ENCODE data around the gene SLC9C1.

The SLC9C1 gene

GRCh38 chr3:112306825-112307224 is 12.8 kb upstream of the SLC9C1 start:
- DNase-seq (ENCODE audit: low read depth, low spot score), result no peak

- peak; percentile 26 for DNase-seq (ENCODE audit: low read depth, low spot score)
Measured at GRCh38 chr3:112304611-112305010, 10.6 kb upstream of the SLC9C1 start.

DNA sequence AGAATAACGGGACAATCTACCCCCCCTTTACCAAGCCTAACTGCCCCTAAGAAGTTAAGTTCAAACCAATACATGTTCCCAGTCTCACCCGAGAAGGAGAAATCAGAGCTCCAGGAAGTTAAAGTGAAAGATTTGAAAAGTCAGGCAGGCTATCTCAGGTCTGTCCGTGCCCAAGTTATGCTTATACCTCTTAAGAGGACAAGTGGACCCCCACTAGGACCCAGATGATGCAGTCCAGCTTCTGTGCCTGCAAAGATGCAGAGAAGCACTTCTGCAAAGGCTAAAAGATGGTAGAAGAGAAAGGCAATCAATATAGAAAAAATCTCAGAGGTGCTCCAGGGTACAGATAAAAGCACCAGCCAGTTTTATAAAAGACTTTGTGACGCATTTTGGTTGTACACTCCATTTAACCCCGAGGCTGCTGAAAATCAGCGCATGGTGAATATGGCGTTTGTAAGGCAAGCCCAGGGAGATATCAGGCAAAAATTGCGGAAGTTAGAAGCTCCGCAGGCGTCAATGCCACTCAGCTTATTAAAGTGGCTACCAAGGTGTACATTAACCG is 9.8 kb upstream of the SLC9C1 start:
- DNase-seq (ENCODE audit: low read depth, low spot score), result peak; percentile 29

DNA sequence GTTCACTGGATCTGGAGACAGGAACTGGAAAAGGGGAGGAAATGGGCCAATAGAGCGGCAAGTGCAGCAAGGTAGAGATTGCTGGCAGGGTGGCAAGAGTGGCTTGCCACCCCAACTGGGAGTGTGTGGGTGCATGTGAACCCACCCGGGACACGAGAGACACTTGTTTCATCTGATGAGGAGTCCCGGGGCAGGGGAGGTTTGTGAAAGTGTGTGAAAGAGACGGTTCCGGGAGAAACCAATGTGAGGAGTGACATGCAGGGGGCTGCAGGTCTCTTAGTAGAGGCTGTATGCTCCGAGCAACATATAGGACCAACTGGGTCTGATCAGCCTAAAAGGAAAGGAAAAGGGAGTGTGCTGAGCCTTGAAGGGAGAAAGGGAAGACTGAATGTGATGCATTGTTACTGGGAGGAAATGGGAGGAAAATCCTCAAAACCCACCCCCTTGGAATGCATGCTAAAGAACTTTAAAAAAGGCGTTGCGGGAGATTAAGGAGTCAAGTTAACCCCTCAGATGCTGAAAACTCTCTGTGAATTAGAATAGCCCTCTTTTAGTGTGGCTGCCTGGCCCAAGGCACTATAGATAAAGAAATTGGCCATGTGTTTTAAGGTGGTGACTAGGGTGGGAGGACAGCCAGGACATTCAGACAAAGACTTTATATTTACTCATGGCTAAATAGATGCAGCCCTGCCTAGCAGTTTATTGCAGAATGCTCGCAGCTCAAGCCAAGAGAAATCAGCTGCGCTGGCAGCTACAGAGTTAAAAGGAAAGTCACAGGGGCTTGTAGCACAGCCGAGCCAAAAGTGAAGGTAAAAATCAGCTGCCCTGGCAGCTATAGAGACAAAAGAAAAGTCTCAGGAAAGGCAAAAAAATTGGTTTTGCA is 9.1 kb upstream of the SLC9C1 start:
- peak; percentile 90 for DNase-seq (ENCODE audit: low read depth, low spot score)

DNA sequence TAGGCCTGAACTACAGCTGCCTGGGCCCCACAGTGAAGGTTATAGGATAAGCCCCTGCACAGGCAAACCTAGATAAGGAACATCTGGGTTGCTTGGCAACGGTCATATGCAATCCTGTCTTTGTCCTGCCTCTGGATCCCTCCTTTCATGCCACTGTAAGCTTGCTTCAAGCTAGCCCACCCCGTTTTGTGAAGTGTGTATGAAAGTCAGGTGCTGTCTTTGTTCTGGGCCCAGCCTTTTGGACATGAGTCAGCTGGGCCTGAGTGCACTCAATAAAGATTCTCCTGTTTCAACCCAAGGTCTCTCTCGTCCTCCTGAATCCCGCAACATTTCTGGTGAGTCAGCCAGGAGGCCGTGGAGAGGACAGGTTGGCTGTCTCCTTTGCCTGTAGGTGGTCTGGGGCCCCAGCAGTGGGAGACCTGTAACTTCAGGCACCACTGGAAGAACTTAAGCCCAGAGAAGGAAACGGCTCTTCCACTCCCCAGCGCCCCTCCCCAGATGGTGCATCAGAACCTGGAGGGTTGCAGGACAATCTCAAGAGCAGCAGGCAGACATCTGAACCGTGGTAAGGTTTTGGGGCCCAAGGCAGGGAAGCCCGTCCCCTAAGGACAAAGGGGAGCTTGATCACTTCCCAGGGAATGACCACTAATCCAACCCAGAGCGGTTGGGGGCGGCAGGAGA is 8.3 kb upstream of the SLC9C1 start:
- DNase-seq (ENCODE audit: low read depth, low spot score), result peak; percentile 47

DNA sequence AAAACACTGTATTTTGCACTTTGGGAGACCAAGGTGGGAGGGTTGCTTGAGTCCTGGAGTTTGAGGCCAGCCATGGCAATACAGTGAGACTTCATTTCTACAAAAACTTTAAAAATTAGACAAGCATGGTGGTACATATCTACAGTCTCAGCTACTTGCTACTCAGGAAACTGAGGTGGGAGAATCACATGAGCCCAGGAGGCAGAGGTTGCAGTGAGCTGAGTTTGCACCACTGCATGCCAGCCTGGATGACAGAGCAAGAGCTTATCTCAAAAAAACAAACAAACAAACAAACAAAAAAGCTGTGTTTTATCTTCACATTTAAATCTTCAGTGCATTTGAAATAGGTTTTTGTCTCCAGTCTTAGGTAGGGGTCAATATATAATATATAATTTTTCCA is 4.8 kb upstream of the SLC9C1 start:
- DNase-seq (ENCODE audit: low read depth, low spot score), result no peak

DNA sequence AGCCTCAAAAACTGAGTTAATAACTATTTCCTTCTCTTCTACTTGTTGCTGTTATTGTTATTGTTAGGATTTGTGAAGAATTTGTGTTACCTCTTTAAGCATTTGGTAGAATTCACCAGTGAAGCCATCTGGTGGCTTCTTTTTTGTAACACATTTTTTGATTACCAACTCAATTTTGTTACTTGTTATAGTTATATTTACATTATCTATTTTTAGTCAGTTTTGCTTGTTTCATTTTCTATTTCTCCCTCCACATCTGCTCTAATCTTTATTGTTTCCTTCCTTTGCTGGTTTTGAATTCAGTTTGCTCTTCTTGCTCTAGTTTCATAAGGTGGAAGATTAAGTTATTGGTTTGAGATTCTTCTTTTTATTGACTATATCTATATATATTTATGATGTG is 3.7 kb upstream of the SLC9C1 start:
- no peak for DNase-seq (ENCODE audit: low read depth, low spot score)

DNA sequence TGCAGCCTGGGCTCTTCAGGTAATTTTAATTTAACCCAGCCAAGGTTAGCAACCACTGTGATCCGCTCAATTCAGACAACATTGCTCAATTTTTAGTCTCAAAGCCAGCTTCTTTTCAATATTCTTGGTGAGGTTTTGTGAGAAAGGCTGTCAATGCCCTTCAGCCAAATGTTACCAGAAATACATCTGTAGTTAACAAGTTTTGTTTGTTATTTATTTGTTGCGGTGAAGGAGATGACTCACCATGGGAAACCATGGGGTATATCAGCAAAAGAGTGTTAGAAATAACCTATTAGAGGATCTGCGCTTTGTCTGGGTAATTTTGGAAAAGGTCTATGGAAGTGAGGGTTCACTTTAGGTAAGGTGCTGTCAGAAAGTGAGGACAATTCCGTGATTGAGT is 5.0 kb downstream of the SLC9C1 start:
- no peak for DNase-seq (ENCODE audit: low read depth, low spot score)

DNA sequence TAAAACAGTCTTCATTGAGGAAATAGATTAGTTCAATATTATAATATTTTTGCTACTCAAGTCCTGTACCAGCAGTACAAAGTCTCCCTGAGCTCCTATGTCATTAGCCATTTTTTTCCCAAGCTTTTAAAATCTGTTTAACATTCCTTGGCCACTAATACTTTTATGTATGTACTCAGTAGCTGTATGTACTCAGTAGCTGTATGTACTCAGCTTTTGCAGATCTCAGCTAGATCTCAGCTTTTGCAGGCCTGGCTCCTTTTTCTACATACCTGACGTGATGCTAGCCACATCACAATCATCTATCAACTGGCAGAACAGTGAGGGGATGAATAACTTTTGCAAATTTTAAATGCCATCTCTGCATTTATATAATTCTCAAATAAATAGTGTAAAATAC is 13.8 kb downstream of the SLC9C1 start:
- no peak for DNase-seq (ENCODE audit: low read depth, low spot score)

- no peak for DNase-seq (ENCODE audit: low read depth, low spot score)
Measured at GRCh38 chr3:112273536-112273935, 20.5 kb downstream of the SLC9C1 start.

DNA sequence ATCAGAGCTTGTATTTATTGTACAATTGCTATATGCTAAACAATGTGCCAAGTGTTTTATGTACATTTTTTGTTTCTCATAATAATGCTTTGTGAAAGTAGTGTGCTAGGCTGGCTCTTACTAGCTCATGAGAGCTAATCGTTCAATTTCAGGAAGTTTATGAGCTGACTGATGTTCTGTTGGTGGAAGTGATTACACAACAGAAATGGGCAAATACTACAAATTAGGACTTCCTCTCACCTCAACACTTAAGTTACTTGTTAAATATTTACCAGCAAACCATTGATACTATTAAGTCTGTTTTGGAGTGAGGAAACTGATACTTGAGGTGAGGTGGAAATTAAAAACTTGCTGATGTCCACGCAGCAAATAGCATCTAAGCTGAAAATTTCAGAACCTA is 32.3 kb downstream of the SLC9C1 start:
- no peak for DNase-seq (ENCODE audit: low read depth, low spot score)

DNA sequence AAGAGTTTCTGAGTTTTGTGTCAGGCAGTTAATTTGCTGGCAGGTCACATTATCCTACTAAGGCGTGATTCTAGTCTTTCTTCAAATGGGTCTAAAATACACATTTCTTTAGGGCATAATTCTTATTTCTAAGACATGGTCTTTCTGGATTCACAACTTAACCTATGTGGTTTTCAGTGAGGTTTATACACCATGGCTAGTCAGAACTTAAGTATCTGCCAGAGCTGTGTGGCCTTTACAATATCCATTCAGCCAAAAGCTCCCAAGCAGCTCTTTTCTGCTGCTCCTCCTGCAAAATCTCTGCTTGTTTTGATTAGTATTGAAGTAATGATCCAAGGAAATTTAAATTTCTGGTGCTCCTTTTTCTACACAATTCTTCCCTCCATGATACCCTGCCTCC is 33.5 kb downstream of the SLC9C1 start:
- DNase-seq (ENCODE audit: low read depth, low spot score), result no peak

DNA sequence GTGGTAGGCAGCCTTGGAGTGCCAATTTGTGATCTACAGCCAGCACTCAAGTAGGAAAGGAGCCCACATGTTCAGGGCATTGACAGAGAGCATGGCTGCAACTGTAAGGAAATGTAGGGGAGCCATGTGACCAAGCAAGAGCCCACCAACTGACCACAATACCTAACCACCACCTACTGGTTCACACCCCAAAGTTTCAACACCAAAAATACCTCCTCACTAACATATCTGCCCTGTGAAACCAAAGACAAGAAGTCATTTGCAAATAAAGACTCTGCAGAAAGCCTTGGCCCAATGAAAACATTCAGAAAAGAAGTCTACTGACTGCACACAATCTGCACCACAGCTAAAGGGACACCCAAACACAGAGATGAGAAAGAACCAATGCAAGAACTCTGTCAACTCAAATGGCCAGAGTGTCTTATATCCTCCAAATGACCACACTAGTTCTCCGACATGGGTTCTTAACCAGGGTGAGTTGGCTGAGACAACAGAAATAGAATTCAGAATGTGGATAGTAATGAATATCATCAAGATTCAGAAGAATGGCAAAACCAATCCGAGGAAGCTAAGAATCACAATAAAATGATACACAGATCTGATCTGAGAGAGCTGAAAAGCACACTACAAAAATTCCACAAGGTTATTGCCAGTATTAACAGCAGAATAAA is 40.6 kb downstream of the SLC9C1 start:
- DNase-seq (ENCODE audit: low read depth, low spot score), result no peak

GRCh38 chr3:112247900-112248299 is 46.1 kb downstream of the SLC9C1 start:
- no peak for DNase-seq (ENCODE audit: low read depth, low spot score)

- no peak for DNase-seq (ENCODE audit: low read depth, low spot score)
Measured at GRCh38 chr3:112247350-112247749, 46.7 kb downstream of the SLC9C1 start.

GRCh38 chr3:112233083-112233482 is 60.9 kb downstream of the SLC9C1 start:
- DNase-seq (ENCODE audit: low read depth, low spot score), result no peak

GRCh38 chr3:112231727-112232126 is 62.3 kb downstream of the SLC9C1 start:
- DNase-seq (ENCODE audit: low read depth, low spot score), result no peak

DNA sequence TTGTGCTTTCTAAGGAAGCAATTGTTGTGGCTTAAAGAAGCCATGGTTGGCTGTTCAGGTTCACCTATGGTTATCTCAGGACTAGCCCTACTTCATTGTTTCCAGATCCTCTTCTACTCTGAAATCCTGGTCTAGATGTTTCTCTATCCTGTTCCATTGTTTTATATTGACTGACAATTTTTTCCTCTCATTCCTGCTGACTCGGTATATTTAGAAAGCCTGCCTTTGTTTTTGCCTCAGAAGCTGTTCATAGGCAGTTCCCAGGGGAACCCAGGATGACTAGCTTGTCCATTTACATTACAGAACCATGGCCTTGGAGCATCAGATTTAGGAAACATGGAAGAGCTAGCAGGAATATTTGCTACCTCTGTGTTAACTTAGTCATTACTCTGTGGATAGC is 64.0 kb downstream of the SLC9C1 start:
- DNase-seq (ENCODE audit: low read depth, low spot score), result no peak

GRCh38 chr3:112228786-112229185 is 65.2 kb downstream of the SLC9C1 start:
- no peak for DNase-seq (ENCODE audit: low read depth, low spot score)

- DNase-seq (ENCODE audit: low read depth, low spot score), result no peak
Measured at GRCh38 chr3:112200317-112200666, 93.7 kb downstream of the SLC9C1 start.

- no peak for DNase-seq (ENCODE audit: low read depth, low spot score)
Measured at GRCh38 chr3:112199622-112200316, 94.2 kb downstream of the SLC9C1 start.

DNA sequence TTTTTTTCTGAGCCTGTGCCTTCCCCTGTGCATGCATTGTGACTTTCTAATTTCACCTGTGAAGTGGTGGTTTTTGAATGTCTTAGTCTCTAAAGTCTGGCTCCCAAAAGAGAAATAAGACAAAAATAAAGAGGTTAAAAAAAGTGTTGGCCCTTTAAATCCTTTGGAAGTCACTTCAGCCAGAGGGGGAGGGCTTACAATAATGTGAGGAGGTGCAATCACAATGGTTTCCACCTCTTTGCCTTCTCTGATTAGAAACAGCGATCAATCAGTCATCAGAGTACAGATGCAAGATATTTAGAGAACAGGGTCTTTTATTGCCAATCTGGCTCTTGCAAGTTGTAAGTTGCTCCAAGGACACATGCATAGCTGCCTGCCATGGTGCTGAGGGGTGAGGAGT is 96.9 kb downstream of the SLC9C1 start:
- no peak for DNase-seq (ENCODE audit: low read depth, low spot score)

Data from ELF-1 (cell line).